K562 treated with DMSO at 1 percent for 4 hours (cell line): ENCODE measurements around the gene COPZ1. TPM values are rescaled to one million over a fixed set of nuclear protein-coding genes. Genes with fewer than 3 reads are reported as not detected.

Source experiments
- total RNA-seq: library from RNA; unstranded; fragments of 300-600 nt; gene quantifications from 2 replicates; pipeline ENCODE4 v1.2.3, GENCODE V29; 2022; ENCODE audit not compliant: insufficient read depth

Gene COPZ1
- total RNA-seq, result 164 and 178 TPM in 2 replicates

DNA sequence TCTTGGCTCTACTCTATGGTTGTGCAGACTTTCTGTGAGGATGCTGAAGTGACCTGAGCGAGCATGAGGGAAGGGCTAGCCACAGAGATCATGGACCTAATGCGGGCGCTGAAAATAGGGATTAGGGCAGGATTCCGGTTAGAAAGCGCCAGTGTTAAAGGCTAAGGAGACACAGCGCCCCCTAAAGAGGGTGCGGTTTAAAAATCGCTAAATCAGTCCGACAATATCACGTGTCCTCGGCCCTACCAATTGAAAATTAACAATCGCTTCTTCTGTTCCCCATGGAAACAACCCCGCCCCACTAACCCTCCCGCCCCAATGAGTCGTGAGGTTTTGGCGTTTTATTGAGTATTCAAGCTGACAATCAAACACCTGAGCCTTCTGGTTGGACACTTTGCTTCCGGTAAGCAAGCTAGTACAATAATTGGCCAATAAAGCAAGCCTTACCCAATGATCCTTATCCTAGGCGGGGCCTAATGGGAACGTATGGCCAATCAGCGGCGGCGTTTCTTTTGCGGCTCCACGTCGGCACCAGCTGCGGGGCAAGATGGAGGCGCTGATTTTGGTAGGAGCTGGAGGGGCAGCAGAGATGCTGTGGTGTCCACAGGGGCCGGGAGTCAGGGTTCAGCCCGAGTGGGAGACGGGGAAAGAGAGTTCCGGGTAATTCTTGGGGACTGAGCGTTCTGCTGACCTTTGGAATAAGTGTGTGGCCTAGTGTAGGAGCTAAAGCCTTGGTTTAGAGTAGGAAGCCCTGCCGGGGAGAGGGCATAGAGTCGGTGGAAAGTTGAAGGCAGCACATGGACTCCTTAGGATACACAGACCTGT, at the start of gene COPZ1:
Gene COPZ1, plus strand, starts transcription at position 515 of the 825 bp plus-strand sequence. Its CDS starts 33 bp downstream, at position 548.

GRCh38 chr12:54279632-54280467, 45.1 kb upstream of the COPZ1 start, which contains the start of gene CBX5:
Gene CBX5, minus strand, starts transcription at chr12:54280122. Its CDS starts 22,472 bp downstream, at chr12:54257650.

DNA sequence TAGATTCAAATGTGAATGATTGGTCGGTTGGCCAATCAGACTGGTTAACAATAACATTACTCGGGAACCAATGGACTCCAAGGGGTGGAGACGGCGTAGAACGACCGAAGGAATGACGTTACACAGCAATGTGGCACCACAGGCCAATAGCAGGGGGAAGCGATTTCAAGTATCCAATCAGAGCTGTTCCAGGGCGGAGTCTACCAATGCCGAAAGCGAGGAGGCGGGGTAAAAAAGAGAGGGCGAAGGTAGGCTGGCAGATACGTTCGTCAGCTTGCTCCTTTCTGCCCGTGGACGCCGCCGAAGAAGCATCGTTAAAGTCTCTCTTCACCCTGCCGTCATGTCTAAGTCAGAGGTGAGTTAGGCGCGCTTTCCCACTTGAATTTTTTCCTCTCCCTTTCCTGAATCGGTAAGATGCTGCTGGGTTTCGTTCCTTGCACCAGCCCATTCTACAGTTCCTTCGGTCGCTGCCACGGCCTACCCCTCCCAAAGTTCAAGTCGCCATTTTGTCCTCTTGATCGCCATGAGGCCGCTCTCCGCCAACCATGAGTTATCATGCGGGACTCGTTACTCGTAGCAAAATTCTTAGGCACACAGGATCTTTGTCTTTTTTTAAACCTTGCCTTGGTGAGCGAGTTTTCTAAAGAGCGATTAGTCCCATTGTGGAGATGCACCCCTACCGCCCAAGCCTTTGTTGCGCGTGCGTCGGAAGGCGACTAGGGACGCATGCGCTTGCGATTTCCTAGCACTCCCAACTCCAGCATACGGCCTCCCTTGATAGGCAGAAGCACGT, 44.3 kb upstream of the COPZ1 start, which contains the start of gene HNRNPA1:
Gene HNRNPA1, plus strand, starts transcription at position 259 of the 793 bp plus-strand sequence. Its CDS starts 82 bp downstream, at position 341.

DNA sequence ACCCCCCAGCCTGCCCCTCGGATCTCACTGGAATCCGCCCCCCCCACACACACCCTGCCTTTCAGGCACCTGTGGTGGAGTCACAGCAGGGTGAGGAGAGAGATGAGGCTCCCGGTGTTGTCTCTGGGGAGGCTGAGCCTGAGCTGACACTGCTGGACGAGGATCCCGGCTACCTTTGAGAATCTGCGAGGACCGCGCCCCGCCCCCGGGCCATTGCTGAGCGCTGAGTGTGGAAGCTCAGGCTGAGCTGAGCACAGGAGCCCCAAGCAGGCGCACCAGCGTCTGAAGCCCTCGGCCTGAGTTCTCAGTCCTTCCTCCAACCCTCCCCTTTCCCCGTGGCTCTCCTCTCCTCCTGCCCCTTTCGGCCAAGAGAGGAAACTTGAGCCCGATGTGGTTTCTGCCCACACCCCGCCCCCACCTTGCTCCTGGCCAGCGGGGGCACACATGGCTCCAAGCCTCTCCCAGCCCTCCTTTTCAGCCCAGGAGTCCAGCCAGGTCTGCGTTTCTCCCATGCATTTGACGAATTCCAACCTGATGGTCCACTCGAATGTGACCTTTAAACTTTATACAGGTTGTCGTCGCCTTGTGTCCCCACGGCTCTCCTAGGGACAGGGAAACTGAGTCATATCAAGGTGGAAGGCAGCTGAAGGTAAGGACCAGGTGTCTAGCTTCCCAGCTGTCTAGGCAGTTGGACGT, 24.1 kb upstream of the COPZ1 start, which contains the start of gene NFE2:
Gene NFE2, minus strand, starts transcription at position 284 of the 696 bp plus-strand sequence. CDS start 5,767 bp downstream, outside the sequence.

GRCh38 chr12:54364413-54364812, 39.5 kb downstream of the COPZ1 start, which contains the start of gene GPR84:
Gene GPR84, minus strand, starts transcription at chr12:54364486. Its CDS starts 635 bp downstream, at chr12:54363851.

GRCh38 chr12:54384591-54385041, 59.7 kb downstream of the COPZ1 start, which contains the start of gene ZNF385A:
Gene ZNF385A, minus strand, starts transcription at chr12:54384733. Its CDS starts 219 bp downstream, at chr12:54384514.

Other genes starting within 250 kb of the COPZ1 start
- 21.5 and 24.2 TPM in 2 replicates for gene SMUG1, start 136.1 kb upstream of the COPZ1 start, total RNA-seq
- 23.7 and 30.5 TPM in 2 replicates for gene CBX5, start 45.0 kb upstream of the COPZ1 start, total RNA-seq
- 2,080 and 2,209 TPM in 2 replicates for gene HNRNPA1, start 44.4 kb upstream of the COPZ1 start, total RNA-seq
- 50.2 and 75.3 TPM in 2 replicates for gene NFE2, start 24.1 kb upstream of the COPZ1 start, total RNA-seq
- not detected in 2 replicates for gene GPR84, start 39.4 kb downstream of the COPZ1 start, total RNA-seq
- gene ZNF385A, start 59.6 kb downstream of the COPZ1 start, total RNA-seq, result 24.3 and 36.6 TPM in 2 replicates
- gene ITGA5, start 94.1 kb downstream of the COPZ1 start, total RNA-seq, result 56.9 and 93.7 TPM in 2 replicates
- 315 and 349 TPM in 2 replicates for gene GTSF1, start 148.5 kb downstream of the COPZ1 start, total RNA-seq
- 37.5 and 42.0 TPM in 2 replicates for gene NCKAP1L, start 172.6 kb downstream of the COPZ1 start, total RNA-seq
- 3.0 and 4.4 TPM in 2 replicates for gene PDE1B, start 224.5 kb downstream of the COPZ1 start, total RNA-seq